CD14-positive monocyte (primary cell): Measurements from ENCODE around the gene ZNF576. TPM values are rescaled to one million over a fixed set of nuclear protein-coding genes. Genes with fewer than 3 reads are reported as not detected.

Experiments used
- DNase-seq, 3 donors: peaks; one replicate each; pipeline ENCODE4 v3.0.0-alpha.2; 2011 to 2022
- H2AFZ ChIP-seq: 2 replicates; pipeline ENCODE4 v1.6.0; 2012; ENCODE audit warnings: mild to moderate bottlenecking, low read depth, low read length, inconsistent platforms; ENCODE audit not compliant: insufficient read depth, poor library complexity, severe bottlenecking
- H3K27ac ChIP-seq, 2 donors: 1 replicate in 1 of 2; 2 replicates in 1 of 2; pipeline ENCODE4 v1.5.1; 2012 to 2013; ENCODE audit warnings: low read length in 2 of 2, control low read depth in 1 of 2, inconsistent platforms in 1 of 2, low read depth in 1 of 2, mild to moderate bottlenecking in 1 of 2
- H3K27me3 ChIP-seq, 2 donors: one replicate each; pipeline versions ENCODE4 v1.6.0 to v1.6.1; 2011 to 2013; ENCODE audit warnings: low read length in 2 of 2; ENCODE audit not compliant: control insufficient read depth in 2 of 2, insufficient read depth in 2 of 2
- H3K36me3 ChIP-seq, 2 donors: replicated peaks in 1 of 2; 1 replicate in 1 of 2; 2 replicates in 1 of 2; pipeline versions ENCODE4 v1.5.1 to v1.6.1; 2012 to 2013; ENCODE audit warnings: low read length in 2 of 2, control low read depth in 1 of 2, inconsistent platforms in 1 of 2, mild to moderate bottlenecking in 1 of 2; ENCODE audit not compliant: insufficient read depth in 2 of 2, control insufficient read depth in 1 of 2
- H3K4me1 ChIP-seq, 2 donors: 1 replicate in 1 of 2; 2 replicates in 1 of 2; pipeline versions ENCODE4 v1.5.1 to v1.6.1; 2012 to 2013; ENCODE audit warnings: low read length in 2 of 2, control low read depth in 1 of 2, inconsistent platforms in 1 of 2, mild to moderate bottlenecking in 1 of 2, moderate library complexity in 1 of 2; ENCODE audit not compliant: insufficient read depth in 2 of 2, control insufficient read depth in 1 of 2
- H3K4me2 ChIP-seq: replicated peaks from 2 replicates; pipeline ENCODE3; 2012; ENCODE audit warnings: low read length, moderate library complexity, mild to moderate bottlenecking; ENCODE audit not compliant: poor library complexity, severe bottlenecking; ENCODE audit errors: extremely low read depth
- H3K4me3 ChIP-seq, 3 experiments: fragments of 200-600 bp in 1 of 3; sonication (generic) in 1 of 3; replicated peaks in 1 of 3; 1 replicate in 2 of 3; 2 replicates in 1 of 3; pipeline ENCODE4 v1.5.1; 2011 to 2013; ENCODE audit warnings: low read length in 3 of 3, mild to moderate bottlenecking in 3 of 3, control low read depth in 2 of 3, low read depth in 2 of 3, inconsistent platforms in 1 of 3, moderate library complexity in 1 of 3
- H3K79me2 ChIP-seq: 2 replicates; pipeline ENCODE4 v1.6.0; 2012; ENCODE audit warnings: mild to moderate bottlenecking, control low read depth, inconsistent platforms, low read length, moderate library complexity; ENCODE audit not compliant: insufficient read depth
- H3K9ac ChIP-seq: 2 replicates; pipeline ENCODE4 v1.6.0; 2017; ENCODE audit warnings: low read length, mild to moderate bottlenecking; ENCODE audit not compliant: insufficient read depth, poor library complexity, severe bottlenecking
- H3K9me3 ChIP-seq, 2 donors: replicated peaks in 1 of 2; 1 replicate in 1 of 2; 2 replicates in 1 of 2; pipeline versions ENCODE4 v1.5.1 to v1.6.1; 2012 to 2013; ENCODE audit warnings: low read length in 2 of 2, control low read depth in 1 of 2; ENCODE audit not compliant: control insufficient read depth in 1 of 2, insufficient read depth in 1 of 2
- H4K20me1 ChIP-seq: 2 replicates; pipeline ENCODE4 v1.6.0; 2012; ENCODE audit warnings: mild to moderate bottlenecking, low read length, control low read depth, moderate library complexity; ENCODE audit not compliant: insufficient read depth
- H3K27ac Mint-ChIP-seq, 7 donors: one replicate each; pipeline ENCODE4 v1.8.0; 2020; ENCODE audit warnings: mild to moderate bottlenecking in 7 of 7, mixed read lengths in 7 of 7, moderate library complexity in 6 of 7, inconsistent platforms in 2 of 7
- H3K27me3 Mint-ChIP-seq, 3 donors: one replicate each; pipeline ENCODE4 v1.8.0; 2021 to 2022; ENCODE audit warnings: low read depth in 3 of 3, mild to moderate bottlenecking in 3 of 3, mixed read lengths in 3 of 3, moderate library complexity in 3 of 3, inconsistent platforms in 1 of 3
- H3K36me3 Mint-ChIP-seq, 2 donors: one replicate each; pipeline ENCODE4 v1.8.0; 2020; ENCODE audit warnings: mixed read lengths in 2 of 2, inconsistent platforms in 1 of 2, mild to moderate bottlenecking in 1 of 2
- H3K4me1 Mint-ChIP-seq: one replicate; pipeline ENCODE4 v1.8.0; 2020; ENCODE audit warnings: mild to moderate bottlenecking, mixed read lengths
- H3K4me3 Mint-ChIP-seq, 2 donors: one replicate each; pipeline ENCODE4 v1.8.0; 2020; ENCODE audit warnings: mild to moderate bottlenecking in 2 of 2, mixed read lengths in 2 of 2, moderate library complexity in 1 of 2
- H3K9me3 Mint-ChIP-seq, 7 donors: one replicate each; pipeline ENCODE4 v1.8.0; 2020 to 2022; ENCODE audit warnings: mixed read lengths in 7 of 7, mild to moderate bottlenecking in 6 of 7, moderate library complexity in 6 of 7, inconsistent platforms in 2 of 7
- WGBS: methylation state at CpG from one replicate; pipeline ENCODE4 v1.1.5; 2013; ENCODE audit warnings: missing lambda C conversion rate; ENCODE audit not compliant: insufficient coverage; 5-methylcytosine and 5-hydroxymethylcytosine counted together
- intact Hi-C, 2 donors: fragments of 100-400 bp; cut with micrococcal nuclease; formaldehyde crosslinking; loops; one replicate each; pipeline versions ENCODE4 v1.15.0 to v1.15.1; 2023
- polyA plus RNA-seq, 3 donors: library from polyadenylated mRNA; depleted of rRNA in 1 of 3; unstranded in 2 of 3; stranded (reverse) in 1 of 3; fragments of 300-500 nt in 2 of 3; fragments of >200 nt in 1 of 3; fragmentation: Illumina TruSeq in 2 of 3; gene quantifications; 1 replicate in 2 of 3; 2 replicates in 1 of 3; pipeline ENCODE4 v1.2.3, GENCODE V29; 2012 to 2021
- TF ChIP-seq, protein P1 (sequence below): fragments of 200-600 bp; IDR thresholded peaks from one replicate; pipeline ENCODE4 v1.8.0; 2022; ENCODE audit warnings: antibody characterized with exemption, mild to moderate bottlenecking

Gene ZNF576
- polyA plus RNA-seq, 3 donors, result 3.6 to 8.4 (median 7.2) TPM

DNA sequence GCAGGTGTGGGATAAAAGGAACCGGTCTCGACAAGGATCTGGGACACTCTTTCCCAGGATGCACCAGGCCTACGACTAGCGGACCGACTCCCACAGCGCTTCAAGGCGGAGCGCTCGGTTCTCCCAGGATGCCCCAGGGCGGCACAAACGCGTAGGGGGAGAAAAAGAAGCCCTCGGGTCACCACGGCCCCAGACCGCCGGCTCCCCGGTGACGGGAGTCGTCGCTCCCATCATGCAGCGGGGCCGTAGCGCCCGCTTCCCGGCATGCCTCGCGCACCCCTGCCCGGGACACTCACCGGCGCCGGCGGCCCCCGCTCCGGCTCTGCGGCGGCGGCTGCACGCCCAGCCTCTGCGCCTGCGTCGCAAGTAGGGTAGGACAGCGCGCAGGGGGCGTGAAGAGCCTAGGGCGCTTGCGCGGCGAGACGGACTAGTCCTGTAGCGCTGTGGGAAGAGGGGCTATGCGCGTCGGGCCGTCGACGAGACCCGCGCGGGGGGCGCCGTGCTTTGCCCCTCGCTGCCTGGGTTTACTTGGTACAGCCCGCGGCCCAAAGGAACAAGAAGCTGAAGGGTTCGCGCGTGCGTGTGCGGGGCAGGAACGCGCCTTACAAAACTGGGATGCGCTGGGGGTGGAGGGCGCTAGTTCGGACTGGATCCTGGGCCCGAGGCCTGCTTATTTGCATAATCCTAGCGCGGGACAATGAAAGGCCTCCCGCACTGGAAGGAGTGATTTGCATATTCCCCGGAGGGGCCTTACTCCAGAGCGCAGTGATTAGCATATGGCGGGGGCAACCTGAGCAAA is 23.1 kb downstream of the ZNF576 start, which contains the start of gene ZNF428:
Gene ZNF428 (minus strand): TSS at position 368 of the 799 bp plus-strand sequence. CDS start 5,325 bp downstream, outside the sequence.
- peak within 1 kb of the TSS; percentile 87 to 96 (median 93) for H3K27ac Mint-ChIP-seq
- intact Hi-C loops, result loop anchor here in 1 of 2 donors (2.0 kb wide), 1 partner anchor 23 kb away; the partner anchor contains the start of genes IRGQ and ZNF576
- H3K4me3 Mint-ChIP-seq, result peak within 1 kb of the TSS; percentile 92 to 96
- TF ChIP-seq, protein P1, sequence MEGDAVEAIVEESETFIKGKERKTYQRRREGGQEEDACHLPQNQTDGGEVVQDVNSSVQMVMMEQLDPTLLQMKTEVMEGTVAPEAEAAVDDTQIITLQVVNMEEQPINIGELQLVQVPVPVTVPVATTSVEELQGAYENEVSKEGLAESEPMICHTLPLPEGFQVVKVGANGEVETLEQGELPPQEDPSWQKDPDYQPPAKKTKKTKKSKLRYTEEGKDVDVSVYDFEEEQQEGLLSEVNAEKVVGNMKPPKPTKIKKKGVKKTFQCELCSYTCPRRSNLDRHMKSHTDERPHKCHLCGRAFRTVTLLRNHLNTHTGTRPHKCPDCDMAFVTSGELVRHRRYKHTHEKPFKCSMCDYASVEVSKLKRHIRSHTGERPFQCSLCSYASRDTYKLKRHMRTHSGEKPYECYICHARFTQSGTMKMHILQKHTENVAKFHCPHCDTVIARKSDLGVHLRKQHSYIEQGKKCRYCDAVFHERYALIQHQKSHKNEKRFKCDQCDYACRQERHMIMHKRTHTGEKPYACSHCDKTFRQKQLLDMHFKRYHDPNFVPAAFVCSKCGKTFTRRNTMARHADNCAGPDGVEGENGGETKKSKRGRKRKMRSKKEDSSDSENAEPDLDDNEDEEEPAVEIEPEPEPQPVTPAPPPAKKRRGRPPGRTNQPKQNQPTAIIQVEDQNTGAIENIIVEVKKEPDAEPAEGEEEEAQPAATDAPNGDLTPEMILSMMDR, result no peak
- Histone ChIP-seq H3K79me2 (peaks cover 9% of the 10 kb centered on the region), H2AFZ (peak within 1 kb of the TSS; percentile 96), H4K20me1 (peaks cover 5% of the 10 kb centered on the region), H3K36me3 (no peaks in the 10 kb centered on the region), H3K9me3 (no peaks in the 10 kb centered on the region), H3K4me1 (peaks cover 16 to 17% of the 10 kb centered on the region in 2 donors), H3K27me3 (no peaks in the 10 kb centered on the region), H3K9ac (peak within 1 kb of the TSS; percentile 82), H3K4me3 (peak within 1 kb of the TSS; percentile 66 to 84 (median 68)), H3K27ac (peak within 1 kb of the TSS; percentile 78 to 89), H3K4me2 (peak within 1 kb of the TSS; percentile 88)
- no peaks in the 10 kb centered on the region for H3K36me3 Mint-ChIP-seq
- DNase-seq, result peak; percentile 67 to 84 (median 82)
- H3K27me3 Mint-ChIP-seq, result peaks cover 0 to 8% (median 3%) of the 10 kb centered on the region in 3 donors
- peaks cover 15% of the 10 kb centered on the region for H3K4me1 Mint-ChIP-seq
- 0% methylated on average over 81 of the region's 81 CpGs for WGBS
- H3K9me3 Mint-ChIP-seq, result peaks cover 0 to 2% (median 0%) of the 10 kb centered on the region in 7 donors

DNA sequence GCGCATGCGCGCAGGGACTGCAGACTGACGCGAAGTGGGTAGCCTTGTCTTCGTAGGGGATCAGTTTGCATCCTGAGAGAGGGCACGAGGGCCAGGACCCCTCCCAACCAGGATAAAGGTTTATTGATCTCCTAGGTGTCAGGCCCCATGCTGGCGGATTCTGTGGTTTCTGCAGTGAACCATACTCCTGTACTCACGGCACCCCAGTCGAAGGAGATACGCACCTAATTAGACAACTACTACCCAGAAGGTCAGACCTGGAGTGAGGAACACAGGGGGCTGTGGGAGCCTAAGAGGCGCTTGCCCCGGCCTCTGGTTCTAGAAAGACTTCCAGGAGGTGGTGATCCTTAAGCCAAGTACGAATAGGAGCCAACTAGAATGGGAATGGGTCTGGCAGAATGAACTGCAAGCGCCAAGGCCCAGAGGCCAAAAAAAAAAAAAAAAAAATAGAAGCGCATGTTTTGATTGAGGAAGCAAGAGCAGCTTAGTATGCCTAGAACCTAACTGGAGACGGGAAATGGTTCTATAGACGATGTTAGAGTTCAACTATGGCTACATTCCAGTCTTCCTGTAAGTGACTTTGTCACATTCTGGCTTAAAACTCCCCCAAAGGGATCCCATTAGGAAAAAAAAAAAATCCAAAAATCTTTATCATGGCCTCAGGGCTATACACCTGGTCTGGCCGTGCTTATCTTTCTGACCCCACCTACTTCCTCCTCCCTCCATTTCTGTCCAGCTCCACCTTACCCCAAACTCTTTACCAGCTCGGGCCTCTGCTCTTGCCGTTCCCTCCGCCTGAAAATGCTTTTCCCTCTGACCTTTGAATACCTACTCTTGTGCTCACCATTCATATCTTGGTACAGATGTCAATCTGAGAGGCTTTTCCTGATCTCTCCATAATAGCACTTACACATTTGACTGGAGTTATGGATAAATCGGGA is 23.9 kb downstream of the ZNF576 start:
- peak overlapping the region; percentile 78 to 89 for H3K27ac ChIP-seq
- peaks cover 3 to 8% (median 7%) of the 10 kb centered on the region in 3 donors for H3K27me3 Mint-ChIP-seq
- TF ChIP-seq, protein P1, result no peak
- no peaks in the 10 kb centered on the region for H3K9me3 ChIP-seq
- H3K4me2 ChIP-seq, result peak overlapping the region; percentile 88
- no peaks in the 10 kb centered on the region for H3K36me3 ChIP-seq
- peaks cover 17 to 20% of the 10 kb centered on the region in 2 donors for H3K4me1 ChIP-seq
- H3K4me3 Mint-ChIP-seq, result peak overlapping the region; percentile 92 to 96
- H3K79me2 ChIP-seq, result peaks cover 9% of the 10 kb centered on the region
- H4K20me1 ChIP-seq, result peaks cover 5% of the 10 kb centered on the region
- peak overlapping the region; percentile 82 for H3K9ac ChIP-seq
- WGBS, result 49% methylated on average over 13 of the region's 23 CpGs
- H3K9me3 Mint-ChIP-seq, result peaks cover 0 to 4% (median 0%) of the 10 kb centered on the region in 7 donors
- intact Hi-C loops, result no loop called here
- peaks cover 0 to 3% of the 10 kb centered on the region in 2 donors for H3K27me3 ChIP-seq
- peak overlapping the region; percentile 66 to 84 (median 68) for H3K4me3 ChIP-seq
- no peak for DNase-seq
- H3K27ac Mint-ChIP-seq, result peak overlapping the region; percentile 24 to 93 (median 88)
- H3K36me3 Mint-ChIP-seq, result no peaks in the 10 kb centered on the region
- peaks cover 19% of the 10 kb centered on the region for H3K4me1 Mint-ChIP-seq
- H2AFZ ChIP-seq, result peak overlapping the region; percentile 96
